Heart left ventricle (tissue), 16 donors: ENCODE results near the gene TTC12. TPM values are rescaled to one million over a fixed set of nuclear protein-coding genes. Genes with fewer than 3 reads are reported as not detected.

Source experiments
- ATAC-seq, 4 donors: fragments of 200-7000 bp; cut with Tn5 transposase; one replicate each; pipeline ENCODE4 v1.9.1; 2020 to 2022; ENCODE audit warnings: moderate library complexity in 4 of 4, mild to moderate bottlenecking in 3 of 4, moderate number of reproducible peaks in 1 of 4
- DNase-seq, 5 donors: peaks; one replicate each; pipeline ENCODE4 v3.0.0-alpha.2; 2020
- H3K27ac ChIP-seq, 12 donors: fragments of 200-600 bp; sonication (generic) in 4 of 12; one replicate each; pipeline versions ENCODE4 v1.5.0 to v1.8.0; 2016 to 2022; ENCODE audit warnings: mild to moderate bottlenecking in 2 of 12
- H3K27me3 ChIP-seq, 9 donors: fragments of 200-600 bp; sonication (generic) in 2 of 9; one replicate each; pipeline versions ENCODE4 v1.5.1 to v1.8.0; 2016 to 2022; ENCODE audit warnings: mild to moderate bottlenecking in 3 of 9
- H3K36me3 ChIP-seq, 9 donors: fragments of 200-600 bp; sonication (generic) in 2 of 9; one replicate each; pipeline versions ENCODE4 v1.5.0 to v1.8.0; 2018 to 2022; ENCODE audit warnings: mild to moderate bottlenecking in 2 of 9
- H3K4me1 ChIP-seq, 12 donors: fragments of 200-600 bp; sonication (generic) in 4 of 12; one replicate each; pipeline versions ENCODE4 v1.5.0 to v1.8.0; 2016 to 2022; ENCODE audit warnings: mild to moderate bottlenecking in 3 of 12
- H3K4me3 ChIP-seq, 12 donors: fragments of 200-600 bp; sonication (generic) in 4 of 12; one replicate each; pipeline versions ENCODE4 v1.5.0 to v1.8.0; 2017 to 2022; ENCODE audit warnings: mild to moderate bottlenecking in 9 of 12, moderate library complexity in 4 of 12
- H3K9me3 ChIP-seq, 12 donors: fragments of 200-600 bp; sonication (generic) in 4 of 12; one replicate each; pipeline versions ENCODE4 v1.5.0 to v1.8.0; 2016 to 2022; ENCODE audit warnings: mild to moderate bottlenecking in 1 of 12
- POLR2A ChIP-seq, 2 donors: fragments of 450-650 bp; IDR thresholded peaks; one replicate each; pipeline ENCODE4 v1.6.1; 2017; ENCODE audit warnings: antibody characterized with exemption in 2 of 2, mild to moderate bottlenecking in 2 of 2, moderate library complexity in 2 of 2
- WGBS, 4 donors: extraction: QIAGEN DNeasy Blood & Tissue Kit in 2 of 4; methylation state at CpG; one replicate each; pipeline versions ENCODE4 v1.1.5 to v1.1.7; 2013 to 2018; 5-methylcytosine and 5-hydroxymethylcytosine counted together
- intact Hi-C, 10 donors: fragments of 100-400 bp; cut with DNase I; formaldehyde crosslinking; loops; one replicate each; pipeline versions ENCODE4 v1.11.1 to v1.14.2; 2022
- polyA plus RNA-seq, 2 donors: library from polyadenylated mRNA; stranded (reverse); fragments of 200-250 nt; gene quantifications; one replicate each; pipeline ENCODE4 v1.2.3, GENCODE V29; 2013
- total RNA-seq, 9 donors: library from RNA; depleted of rRNA in 2 of 9; stranded (reverse); fragments of >200 nt in 2 of 9; fragmentation: NEBNext Ultra II Directional in 3 of 9; extraction: Animal tissue kit (Norgen Biotek cat#: 25700) in 3 of 9; gene quantifications; one replicate each; pipeline versions ENCODE4 v1.1.0 to v1.2.4, GENCODE V29; 2016 to 2023
- TF ChIP-seq, protein P1 (sequence below), 12 donors: fragments of 200-600 bp; sonication (generic) in 4 of 12; IDR thresholded peaks; one replicate each; pipeline versions ENCODE4 v1.5.0 to v1.8.0; 2018 to 2022; ENCODE audit warnings: antibody characterized with exemption in 12 of 12, mild to moderate bottlenecking in 5 of 12
- donor health status: ischemic (EF 13 %, LVEDD 7.1; RV severe dilation, severe dysfunction).
- donor health status: healthy with polysubstance abuse.
- donor health status: DM: no; HTN: yes; CAD: no.
- donor health status: DM: no; HTN: no; CAD: no.
- donor health status: ischemic (EF 25% LVEDD 6.9; RV normal size, moderate dysfunction).
- donor health status: ischemic (EF 25% LVEDD 5.7; RV mildly dilated, moderate dysfunction).
- donor health status: healthy.
- donor health status: DM: yes; HTN: yes; CAD: no.
- donor health status: ischemic (EF 35%, LVEDD 5.7; RV mildly dilated, moderate dysfunction).
- donor health status: nonischemic (EF 11% LVEDD 7.7; RV severe dilation, severe dysfunction).
- donor health status: DM: yes; HTN: yes; CAD: no.
- donor health status: PGD.
- donor health status: ischemic (EF 29% LVEDD 5.4; RV normal size, mild dysfunction).
- donor health status: nonischemic (EF 23%, LVEDD 6.1; RV moderate dilation, normal function).

TTC12 gene
- total and polyA plus RNA-seq, 11 donors: 2.7 to 11.9 (median 6.9) TPM

DNA sequence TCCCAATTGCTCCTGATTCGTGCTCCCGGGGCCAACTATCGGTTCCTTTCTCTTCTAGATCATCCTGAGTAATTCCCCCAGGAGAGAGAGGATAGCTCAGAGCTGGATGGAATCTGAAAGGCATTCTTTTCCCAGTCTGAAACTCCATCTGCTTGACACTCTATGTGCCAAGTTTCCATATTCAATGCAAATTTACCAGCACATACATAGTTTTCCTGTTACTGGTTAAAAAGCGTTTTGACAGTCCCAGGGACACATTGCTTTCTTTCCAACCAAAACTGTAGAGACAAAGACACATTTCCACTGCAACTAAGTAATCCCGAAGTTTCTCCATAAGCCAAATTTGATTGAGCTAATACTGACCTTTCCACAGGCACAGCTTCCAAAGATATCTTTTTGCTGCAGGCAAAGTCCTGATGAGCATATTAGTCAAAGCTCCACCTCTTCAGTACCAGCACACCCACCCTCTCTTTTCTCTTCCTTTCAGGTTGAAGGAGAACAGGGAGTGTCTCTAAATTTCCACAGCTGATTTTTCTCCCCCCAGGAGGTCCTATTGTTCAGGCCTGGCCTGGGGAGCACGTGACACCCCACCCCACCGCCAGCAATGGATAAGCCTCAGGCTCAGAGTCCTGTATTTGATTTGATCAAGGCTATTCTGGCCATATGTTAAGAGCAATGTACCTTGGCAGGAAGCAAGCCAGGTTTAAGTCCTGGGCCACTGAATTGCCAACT is 63.5 kb downstream of the TTC12 start:
- WGBS, 4 donors: 51 to 70% (median 59%) methylated on average over 7 of the region's 7 CpGs
- no peaks in the 10 kb centered on the region for H3K4me1 ChIP-seq
- H3K27me3 ChIP-seq: peaks cover 0 to 11% (median 0%) of the 10 kb centered on the region in 9 donors
- ATAC-seq (no peak), DNase-seq (no peak)
- H3K4me3 ChIP-seq: no peak overlapping the region
- no peak overlapping the region for H3K27ac ChIP-seq
- no peaks in the 10 kb centered on the region for H3K36me3 ChIP-seq
- no peaks in the 10 kb centered on the region for H3K9me3 ChIP-seq
- intact Hi-C loops: no loop called here
- TF ChIP-seq POLR2A (IDR thresholded peaks at IDR 0.05): no peak
- TF ChIP-seq, protein P1, sequence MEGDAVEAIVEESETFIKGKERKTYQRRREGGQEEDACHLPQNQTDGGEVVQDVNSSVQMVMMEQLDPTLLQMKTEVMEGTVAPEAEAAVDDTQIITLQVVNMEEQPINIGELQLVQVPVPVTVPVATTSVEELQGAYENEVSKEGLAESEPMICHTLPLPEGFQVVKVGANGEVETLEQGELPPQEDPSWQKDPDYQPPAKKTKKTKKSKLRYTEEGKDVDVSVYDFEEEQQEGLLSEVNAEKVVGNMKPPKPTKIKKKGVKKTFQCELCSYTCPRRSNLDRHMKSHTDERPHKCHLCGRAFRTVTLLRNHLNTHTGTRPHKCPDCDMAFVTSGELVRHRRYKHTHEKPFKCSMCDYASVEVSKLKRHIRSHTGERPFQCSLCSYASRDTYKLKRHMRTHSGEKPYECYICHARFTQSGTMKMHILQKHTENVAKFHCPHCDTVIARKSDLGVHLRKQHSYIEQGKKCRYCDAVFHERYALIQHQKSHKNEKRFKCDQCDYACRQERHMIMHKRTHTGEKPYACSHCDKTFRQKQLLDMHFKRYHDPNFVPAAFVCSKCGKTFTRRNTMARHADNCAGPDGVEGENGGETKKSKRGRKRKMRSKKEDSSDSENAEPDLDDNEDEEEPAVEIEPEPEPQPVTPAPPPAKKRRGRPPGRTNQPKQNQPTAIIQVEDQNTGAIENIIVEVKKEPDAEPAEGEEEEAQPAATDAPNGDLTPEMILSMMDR (IDR thresholded peaks at IDR 0.05): no peak

DNA sequence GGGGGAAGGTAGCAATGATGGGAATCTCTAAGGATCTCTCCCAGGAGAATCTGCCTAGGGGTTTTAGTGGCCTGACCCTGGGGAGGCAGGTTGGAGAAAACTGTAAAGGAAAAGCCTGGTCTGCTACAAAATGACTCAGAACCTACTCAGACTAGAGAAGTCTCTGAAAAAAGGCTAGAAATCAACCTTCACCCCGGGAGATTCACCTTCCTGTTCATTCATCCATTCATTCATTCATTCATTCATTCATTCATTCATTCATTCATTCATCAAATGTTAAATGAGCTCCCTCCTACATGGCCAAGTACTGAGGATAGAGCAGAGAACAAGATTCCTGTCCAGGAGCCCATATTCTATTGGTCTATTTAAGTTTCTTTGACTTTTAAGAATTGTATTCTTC is 64.3 kb downstream of the TTC12 start:
- H3K27ac ChIP-seq: no peak overlapping the region
- no peaks in the 10 kb centered on the region for H3K4me1 ChIP-seq
- no peak for DNase-seq
- H3K9me3 ChIP-seq: no peaks in the 10 kb centered on the region
- no peaks in the 10 kb centered on the region for H3K36me3 ChIP-seq
- intact Hi-C loops: no loop called here
- WGBS, 4 donors: 72 to 81% (median 78%) methylated on average over 1 of the region's 1 CpG
- peaks cover 0 to 11% (median 0%) of the 10 kb centered on the region in 9 donors for H3K27me3 ChIP-seq
- no peak for TF ChIP-seq POLR2A (IDR thresholded peaks at IDR 0.05)
- TF ChIP-seq, protein P1 (IDR thresholded peaks at IDR 0.05): no peak
- ATAC-seq: no peak
- no peak overlapping the region for H3K4me3 ChIP-seq

DNA sequence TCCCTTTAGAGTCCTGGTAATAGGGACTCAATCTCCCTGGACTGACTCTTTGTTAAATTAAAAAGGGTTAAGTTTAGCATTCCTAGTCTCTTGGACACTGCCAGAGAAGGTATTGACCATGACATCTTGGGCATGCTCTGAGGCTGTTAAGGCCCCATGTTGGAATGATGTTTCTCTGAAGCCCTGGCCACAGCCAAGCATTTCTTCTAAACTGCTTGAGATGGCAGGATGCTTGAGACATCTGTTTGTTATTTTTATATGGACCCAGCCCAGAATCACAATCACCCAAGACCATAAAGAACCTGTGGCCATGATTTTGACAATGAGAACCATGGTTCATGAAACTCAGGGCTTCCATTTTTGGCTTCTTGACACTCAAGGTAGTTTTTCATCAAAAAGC is 67.7 kb downstream of the TTC12 start:
- ATAC-seq: no peak
- TF ChIP-seq, protein P1 (IDR thresholded peaks at IDR 0.05): no peak
- no peak for TF ChIP-seq POLR2A (IDR thresholded peaks at IDR 0.05)

DNA sequence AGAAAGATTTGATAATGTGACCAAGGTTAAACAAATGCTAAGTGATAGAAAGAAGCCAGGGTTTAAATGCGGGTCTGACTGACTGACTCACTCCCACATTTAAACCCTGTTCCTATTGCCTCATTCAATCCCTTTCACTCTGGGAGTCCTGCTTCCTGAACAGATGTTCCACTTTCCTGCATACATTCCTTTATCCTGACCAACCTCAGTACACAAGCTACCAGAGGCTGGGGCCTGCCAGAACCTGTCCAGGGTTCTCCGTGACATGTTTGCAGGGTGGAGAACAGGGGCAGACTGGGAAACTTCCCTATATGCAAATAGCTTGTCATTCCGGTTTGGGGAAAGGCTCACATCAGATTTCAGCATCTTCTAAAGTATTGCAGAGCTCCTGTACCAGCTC is 70.2 kb downstream of the TTC12 start:
- Histone ChIP-seq H3K27me3 (peaks cover 0 to 36% (median 12%) of the 10 kb centered on the region in 9 donors), H3K36me3 (no peaks in the 10 kb centered on the region), H3K27ac (no peak overlapping the region), H3K4me1 (peaks cover 0 to 7% (median 0%) of the 10 kb centered on the region in 12 donors), H3K9me3 (no peaks in the 10 kb centered on the region), H3K4me3 (no peak overlapping the region)
- DNase-seq (no peak), ATAC-seq (no peak)
- WGBS, 4 donors: 42 to 66% (median 62%) methylated on average over 3 of the region's 3 CpGs
- TF ChIP-seq POLR2A (IDR thresholded peaks at IDR 0.05): no peak
- TF ChIP-seq, protein P1 (IDR thresholded peaks at IDR 0.05): no peak
- intact Hi-C loops: no loop called here

More for the DNA sequence above, 67.7 kb downstream of the TTC12 start:
- H3K36me3 ChIP-seq: no peaks in the 10 kb centered on the region
- intact Hi-C loops: no loop called here
- H3K4me1 ChIP-seq: no peaks in the 10 kb centered on the region
- no peak overlapping the region for H3K4me3 ChIP-seq
- no peaks in the 10 kb centered on the region for H3K9me3 ChIP-seq
- no peak overlapping the region for H3K27ac ChIP-seq
- peaks cover 0 to 17% (median 2%) of the 10 kb centered on the region in 9 donors for H3K27me3 ChIP-seq
- DNase-seq: no peak
